Measurements from ENCODE around the gene CACNG4.

DNA sequence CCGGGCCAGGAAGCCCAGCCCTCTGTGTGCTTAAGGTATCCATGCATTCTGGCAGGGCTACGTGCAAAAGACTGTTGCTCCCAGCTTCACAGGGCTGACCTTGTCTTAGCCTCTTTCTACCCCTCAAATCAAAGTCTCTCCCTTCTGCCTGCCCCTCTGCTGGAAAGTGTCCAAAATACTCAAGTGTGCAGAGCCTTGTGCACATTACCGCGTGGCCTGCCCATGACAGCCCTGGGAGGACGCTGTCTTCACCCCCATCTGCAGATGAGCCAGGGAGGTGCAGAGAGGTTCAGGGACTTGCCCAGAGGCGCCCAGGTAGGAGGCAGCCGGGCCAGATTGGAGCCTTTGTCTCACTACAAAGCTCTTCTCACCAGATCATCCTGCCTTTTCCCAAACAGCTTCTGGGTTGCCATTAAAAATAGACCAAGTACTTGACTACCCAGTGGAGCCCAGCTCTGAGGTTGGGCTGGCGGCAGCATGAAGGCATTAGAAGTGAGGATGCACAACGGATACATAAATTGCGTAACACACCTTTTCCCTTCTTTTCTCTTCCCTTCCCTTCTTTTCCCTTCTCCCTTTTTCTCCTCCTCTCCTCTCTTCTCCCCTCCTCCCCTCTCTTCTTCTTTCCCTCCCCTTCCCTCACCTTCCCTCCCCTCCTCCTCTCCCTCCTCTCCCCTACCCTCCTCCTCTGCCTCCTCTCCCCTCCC is 3.5 kb downstream of the CACNG4 start:
- TF ChIP-seq, protein P1, sequence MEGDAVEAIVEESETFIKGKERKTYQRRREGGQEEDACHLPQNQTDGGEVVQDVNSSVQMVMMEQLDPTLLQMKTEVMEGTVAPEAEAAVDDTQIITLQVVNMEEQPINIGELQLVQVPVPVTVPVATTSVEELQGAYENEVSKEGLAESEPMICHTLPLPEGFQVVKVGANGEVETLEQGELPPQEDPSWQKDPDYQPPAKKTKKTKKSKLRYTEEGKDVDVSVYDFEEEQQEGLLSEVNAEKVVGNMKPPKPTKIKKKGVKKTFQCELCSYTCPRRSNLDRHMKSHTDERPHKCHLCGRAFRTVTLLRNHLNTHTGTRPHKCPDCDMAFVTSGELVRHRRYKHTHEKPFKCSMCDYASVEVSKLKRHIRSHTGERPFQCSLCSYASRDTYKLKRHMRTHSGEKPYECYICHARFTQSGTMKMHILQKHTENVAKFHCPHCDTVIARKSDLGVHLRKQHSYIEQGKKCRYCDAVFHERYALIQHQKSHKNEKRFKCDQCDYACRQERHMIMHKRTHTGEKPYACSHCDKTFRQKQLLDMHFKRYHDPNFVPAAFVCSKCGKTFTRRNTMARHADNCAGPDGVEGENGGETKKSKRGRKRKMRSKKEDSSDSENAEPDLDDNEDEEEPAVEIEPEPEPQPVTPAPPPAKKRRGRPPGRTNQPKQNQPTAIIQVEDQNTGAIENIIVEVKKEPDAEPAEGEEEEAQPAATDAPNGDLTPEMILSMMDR (IDR thresholded peaks at IDR 0.05): no peak
- TF ChIP-seq RCOR1 (IDR thresholded peaks at IDR 0.05; ENCODE audit: low read depth, low read length): no peak
- TF ChIP-seq ZC3H11A (IDR thresholded peaks at IDR 0.05): no peak
- TF ChIP-seq EP300 (IDR thresholded peaks at IDR 0.05): no peak
- TF ChIP-seq POLR2A (IDR thresholded peaks at IDR 0.05; ENCODE audit: low read length): no peak
- TF ChIP-seq CHD2 (IDR thresholded peaks at IDR 0.05; ENCODE audit: low read length, partially characterized antibody): no peak
- TF ChIP-seq, protein P2, sequence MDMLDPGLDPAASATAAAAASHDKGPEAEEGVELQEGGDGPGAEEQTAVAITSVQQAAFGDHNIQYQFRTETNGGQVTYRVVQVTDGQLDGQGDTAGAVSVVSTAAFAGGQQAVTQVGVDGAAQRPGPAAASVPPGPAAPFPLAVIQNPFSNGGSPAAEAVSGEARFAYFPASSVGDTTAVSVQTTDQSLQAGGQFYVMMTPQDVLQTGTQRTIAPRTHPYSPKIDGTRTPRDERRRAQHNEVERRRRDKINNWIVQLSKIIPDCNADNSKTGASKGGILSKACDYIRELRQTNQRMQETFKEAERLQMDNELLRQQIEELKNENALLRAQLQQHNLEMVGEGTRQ (IDR thresholded peaks at IDR 0.05): no peak
- TF ChIP-seq SREBF2 (IDR thresholded peaks at IDR 0.05): no peak
- no peak for TF ChIP-seq PHF8 (IDR thresholded peaks at IDR 0.05; ENCODE audit: borderline replicate concordance, low read depth)

All from A549 (cell line).